OCI-LY1 (cell line): Measurements from ENCODE around the gene FRY.

Source experiments
- H2AFZ ChIP-seq: fragments of 200-600 bp; sonication (generic), shearing (Covaris generic); 2 replicates; pipeline ENCODE4 v1.6.0; 2014; ENCODE audit warnings: antibody characterized with exemption, mild to moderate bottlenecking, low read length
- H3F3A ChIP-seq: fragments of 200-600 bp; sonication (generic), shearing (Covaris generic); 2 replicates; pipeline ENCODE4 v1.6.0; 2014; ENCODE audit warnings: mild to moderate bottlenecking, antibody characterized with exemption, low read length, moderate library complexity; ENCODE audit not compliant: insufficient read depth
- H3K27ac ChIP-seq: fragments of 200-600 bp; sonication (generic); 2 replicates; pipeline ENCODE4 v1.5.1; 2014; ENCODE audit warnings: low read length, mixed run types, mild to moderate bottlenecking, low read depth; ENCODE audit not compliant: poor library complexity, severe bottlenecking
- H3K27me3 ChIP-seq: fragments of 200-600 bp; sonication (generic); 2 replicates; pipeline ENCODE4 v1.6.0; 2014; ENCODE audit warnings: antibody characterized with exemption, mild to moderate bottlenecking, low read length, moderate library complexity; ENCODE audit not compliant: insufficient read depth
- H3K36me3 ChIP-seq: fragments of 200-600 bp; sonication (generic); 2 replicates; pipeline ENCODE4 v1.6.1; 2014; ENCODE audit warnings: mild to moderate bottlenecking, antibody characterized with exemption, low read length, moderate library complexity, mixed read lengths; ENCODE audit not compliant: insufficient read depth
- H3K4me1 ChIP-seq: fragments of 200-600 bp; sonication (generic); 2 replicates; pipeline ENCODE4 v1.5.1; 2014; ENCODE audit warnings: mild to moderate bottlenecking, low read length, moderate library complexity; ENCODE audit not compliant: insufficient read depth, severe bottlenecking
- H3K4me2 ChIP-seq: fragments of 200-600 bp; sonication (generic), shearing (Covaris generic); 2 replicates; pipeline ENCODE4 v1.6.1; 2014; ENCODE audit warnings: low read length
- H3K4me3 ChIP-seq: fragments of 200-600 bp; sonication (generic); 2 replicates; pipeline ENCODE4 v1.5.1; 2014; ENCODE audit warnings: low read length, low read depth, mild to moderate bottlenecking, mixed read lengths; ENCODE audit not compliant: poor library complexity, severe bottlenecking
- H3K79me2 ChIP-seq: fragments of 200-600 bp; shearing (Covaris generic); 2 replicates; pipeline ENCODE4 v1.6.1; 2016; ENCODE audit warnings: mixed run types, low read length, mixed read lengths; ENCODE audit not compliant: insufficient read depth
- H3K9ac ChIP-seq: fragments of 200-600 bp; sonication (generic), shearing (Covaris generic); 2 replicates; pipeline ENCODE4 v1.6.1; 2014; ENCODE audit warnings: mild to moderate bottlenecking, low read length, mixed read lengths
- H3K9me2 ChIP-seq: fragments of 200-600 bp; sonication (generic), shearing (Covaris generic); 2 replicates; pipeline ENCODE4 v1.6.1; 2014; ENCODE audit warnings: low read depth, mild to moderate bottlenecking, low read length, mixed read lengths
- H3K9me3 ChIP-seq: fragments of 200-600 bp; shearing (Covaris generic); 2 replicates; pipeline ENCODE4 v1.6.1; 2014; ENCODE audit warnings: low read length, mixed read lengths
- H4K20me1 ChIP-seq: fragments of 200-600 bp; sonication (generic), shearing (Covaris generic); 2 replicates; pipeline ENCODE4 v1.6.0; 2016; ENCODE audit warnings: mild to moderate bottlenecking, low read length; ENCODE audit not compliant: insufficient read depth
- CTCF ChIP-seq: fragments of 200-600 bp; sonication (generic), shearing (Covaris generic); IDR thresholded peaks from 2 replicates; pipeline ENCODE4 v1.5.1; 2017; ENCODE audit warnings: mild to moderate bottlenecking, antibody characterized with exemption, low read length, moderate library complexity, mixed read lengths
- EZH2 ChIP-seq: fragments of 200-600 bp; sonication (generic), shearing (Covaris generic); IDR thresholded peaks from 2 replicates; pipeline ENCODE4 v1.8.0; 2017; ENCODE audit warnings: borderline replicate concordance, mixed run types, mild to moderate bottlenecking, antibody characterized with exemption, low read length, moderate library complexity, mixed read lengths

The FRY gene

GRCh38 chr13:32136716-32137115 is 105.1 kb downstream of the FRY start:
- H3K9me3 ChIP-seq, result no peaks in the 10 kb centered on the region
- no peaks in the 10 kb centered on the region for H4K20me1 ChIP-seq
- H3K4me3 ChIP-seq, result no peak overlapping the region
- H3K27me3 ChIP-seq, result no peaks in the 10 kb centered on the region
- no peak for TF ChIP-seq EZH2
- no peak for TF ChIP-seq CTCF
- no peaks in the 10 kb centered on the region for H3K36me3 ChIP-seq
- no peaks in the 10 kb centered on the region for H3K9me2 ChIP-seq
- H3K4me2 ChIP-seq, result no peak overlapping the region
- no peaks in the 10 kb centered on the region for H3K4me1 ChIP-seq
- H3K9ac ChIP-seq, result no peak overlapping the region
- H3K79me2 ChIP-seq, result no peaks in the 10 kb centered on the region
- no peaks in the 10 kb centered on the region for H3F3A ChIP-seq
- H3K27ac ChIP-seq, result no peak overlapping the region
- no peak overlapping the region for H2AFZ ChIP-seq

GRCh38 chr13:32139251-32139650 is 107.7 kb downstream of the FRY start:
- TF ChIP-seq EZH2 (no peak), CTCF (no peak)
- Histone ChIP-seq H2AFZ (no peak overlapping the region), H3K9ac (no peak overlapping the region), H3K4me2 (no peak overlapping the region), H3K36me3 (no peaks in the 10 kb centered on the region), H3K4me1 (no peaks in the 10 kb centered on the region), H3K27me3 (no peaks in the 10 kb centered on the region), H3K9me3 (no peaks in the 10 kb centered on the region), H3K79me2 (no peaks in the 10 kb centered on the region), H3K9me2 (no peaks in the 10 kb centered on the region), H3K27ac (no peak overlapping the region), H3F3A (no peaks in the 10 kb centered on the region), H4K20me1 (no peaks in the 10 kb centered on the region), H3K4me3 (no peak overlapping the region)

- Histone ChIP-seq H2AFZ (no peak overlapping the region), H4K20me1 (no peaks in the 10 kb centered on the region), H3K79me2 (no peaks in the 10 kb centered on the region), H3K4me3 (no peak overlapping the region), H3K4me1 (no peaks in the 10 kb centered on the region), H3K4me2 (no peak overlapping the region), H3K9me2 (no peaks in the 10 kb centered on the region), H3K27me3 (no peaks in the 10 kb centered on the region), H3K9ac (no peak overlapping the region), H3K27ac (no peak overlapping the region), H3K36me3 (no peaks in the 10 kb centered on the region), H3F3A (no peaks in the 10 kb centered on the region), H3K9me3 (no peaks in the 10 kb centered on the region)
- TF ChIP-seq EZH2, result no peak
- TF ChIP-seq CTCF, result no peak
Observed at GRCh38 chr13:32140109-32140508, 108.5 kb downstream of the FRY start.
